ENCODE results near the gene TBC1D20.

TBC1D20 gene

DNA sequence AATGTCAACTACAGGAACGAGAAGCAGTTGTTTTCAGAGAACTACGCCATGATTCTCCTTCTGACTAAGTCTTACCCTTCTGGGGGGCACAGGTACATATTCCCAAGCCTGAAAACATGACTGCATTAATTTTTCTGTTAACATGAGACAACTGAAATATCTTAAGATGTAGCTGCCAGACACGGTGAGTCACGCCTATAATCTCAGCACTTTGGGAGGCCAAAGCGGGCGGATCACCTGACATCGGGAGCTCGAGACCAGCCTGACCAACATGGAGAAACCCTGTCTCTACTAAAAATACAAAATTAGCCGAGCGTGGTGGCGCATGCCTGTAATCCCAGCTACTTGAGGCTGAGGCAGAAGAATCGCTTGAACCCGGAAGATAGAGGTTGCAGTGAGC, 21.7 kb downstream of the TBC1D20 start:
- H3K4me3 ChIP-seq (ENCODE audit: low read depth, low read length) = no peak overlapping the region
- TF ChIP-seq, protein P1, sequence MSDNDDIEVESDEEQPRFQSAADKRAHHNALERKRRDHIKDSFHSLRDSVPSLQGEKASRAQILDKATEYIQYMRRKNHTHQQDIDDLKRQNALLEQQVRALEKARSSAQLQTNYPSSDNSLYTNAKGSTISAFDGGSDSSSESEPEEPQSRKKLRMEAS (IDR thresholded peaks at IDR 0.05; ENCODE audit: low read depth, low read length) = no peak
- TF ChIP-seq POLR2A (IDR thresholded peaks at IDR 0.05; ENCODE audit: extremely low read depth, insufficient read length) (no peak), MYC (IDR thresholded peaks at IDR 0.05; ENCODE audit: low read depth, low read length) (no peak)
- TF ChIP-seq, protein P2, sequence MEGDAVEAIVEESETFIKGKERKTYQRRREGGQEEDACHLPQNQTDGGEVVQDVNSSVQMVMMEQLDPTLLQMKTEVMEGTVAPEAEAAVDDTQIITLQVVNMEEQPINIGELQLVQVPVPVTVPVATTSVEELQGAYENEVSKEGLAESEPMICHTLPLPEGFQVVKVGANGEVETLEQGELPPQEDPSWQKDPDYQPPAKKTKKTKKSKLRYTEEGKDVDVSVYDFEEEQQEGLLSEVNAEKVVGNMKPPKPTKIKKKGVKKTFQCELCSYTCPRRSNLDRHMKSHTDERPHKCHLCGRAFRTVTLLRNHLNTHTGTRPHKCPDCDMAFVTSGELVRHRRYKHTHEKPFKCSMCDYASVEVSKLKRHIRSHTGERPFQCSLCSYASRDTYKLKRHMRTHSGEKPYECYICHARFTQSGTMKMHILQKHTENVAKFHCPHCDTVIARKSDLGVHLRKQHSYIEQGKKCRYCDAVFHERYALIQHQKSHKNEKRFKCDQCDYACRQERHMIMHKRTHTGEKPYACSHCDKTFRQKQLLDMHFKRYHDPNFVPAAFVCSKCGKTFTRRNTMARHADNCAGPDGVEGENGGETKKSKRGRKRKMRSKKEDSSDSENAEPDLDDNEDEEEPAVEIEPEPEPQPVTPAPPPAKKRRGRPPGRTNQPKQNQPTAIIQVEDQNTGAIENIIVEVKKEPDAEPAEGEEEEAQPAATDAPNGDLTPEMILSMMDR (IDR thresholded peaks at IDR 0.05; ENCODE audit: low read depth, low read length) = no peak
- no peak for DNase-seq (ENCODE audit: low read depth)

DNA sequence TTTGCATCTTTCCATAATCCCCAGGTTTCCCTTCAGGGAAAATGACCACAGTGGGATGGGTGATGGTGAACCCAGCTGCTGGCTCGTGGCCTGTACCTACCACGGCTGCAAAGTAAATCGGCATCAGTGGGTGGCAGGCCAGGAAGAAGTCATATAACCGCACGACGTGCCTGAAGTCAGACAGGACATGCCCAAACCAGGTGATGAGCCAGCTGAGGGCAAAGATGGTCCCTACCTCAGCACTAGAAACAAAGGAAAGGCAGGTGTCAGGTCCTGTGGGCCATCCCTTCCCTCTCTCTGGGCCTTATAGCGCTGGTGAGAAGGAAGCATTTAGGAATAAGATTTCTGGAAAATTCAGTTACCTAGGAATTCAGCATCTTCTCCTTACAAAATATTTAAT, 22.2 kb downstream of the TBC1D20 start:
- no peak overlapping the region for H3K4me3 ChIP-seq (ENCODE audit: low read depth, low read length)
- TF ChIP-seq, protein P1 (IDR thresholded peaks at IDR 0.05; ENCODE audit: low read depth, low read length) = no peak
- TF ChIP-seq, protein P2 (IDR thresholded peaks at IDR 0.05; ENCODE audit: low read depth, low read length) = no peak
- TF ChIP-seq MYC (IDR thresholded peaks at IDR 0.05; ENCODE audit: low read depth, low read length) = no peak
- no peak for TF ChIP-seq POLR2A (IDR thresholded peaks at IDR 0.05; ENCODE audit: extremely low read depth, insufficient read length)
- no peak for DNase-seq (ENCODE audit: low read depth)

DNA sequence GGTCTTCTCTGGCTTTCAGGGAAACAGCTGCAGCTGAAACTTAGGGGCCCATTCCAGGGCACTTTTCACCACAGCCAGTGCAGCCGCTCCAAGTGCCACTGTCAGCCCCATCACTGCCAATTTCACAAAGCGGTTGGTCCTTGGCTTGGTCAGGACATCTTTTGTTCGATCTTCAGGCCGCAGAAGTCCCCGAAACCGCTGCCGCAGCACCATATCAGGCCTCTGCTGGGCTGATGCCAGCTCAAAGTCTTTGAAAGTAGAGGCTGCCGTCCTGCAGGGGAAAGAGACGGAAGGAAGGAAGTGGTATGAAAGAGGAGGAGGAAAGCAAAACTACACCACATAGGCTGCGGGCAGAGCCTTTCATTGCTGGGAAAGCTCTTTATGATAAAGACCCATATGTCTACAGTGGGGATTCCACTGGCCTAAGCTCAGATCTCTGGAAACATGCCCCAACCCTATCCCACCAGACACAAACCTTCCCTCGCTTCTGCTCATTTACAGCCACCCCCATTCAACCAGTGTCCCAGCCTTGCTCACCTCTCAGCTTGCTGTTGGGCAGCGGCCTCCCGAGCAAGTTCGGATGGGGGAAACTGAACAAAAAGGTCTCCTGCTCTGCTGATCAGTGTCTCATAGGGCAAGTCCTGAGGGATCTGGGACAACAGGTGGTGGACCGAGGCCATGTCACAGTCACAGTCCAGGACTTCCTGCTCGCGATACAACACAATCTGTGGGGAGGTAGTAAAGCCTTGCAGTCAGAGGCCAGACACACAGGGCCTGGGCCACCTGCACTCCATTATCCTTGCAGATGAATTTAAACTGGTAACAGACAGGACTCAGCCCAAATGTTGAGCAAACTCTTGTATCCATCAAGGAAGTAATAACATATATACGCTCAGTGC, 23.5 kb downstream of the TBC1D20 start:
- DNase-seq (ENCODE audit: low read depth) = no peak
- TF ChIP-seq, protein P1 (IDR thresholded peaks at IDR 0.05; ENCODE audit: low read depth, low read length) = no peak
- TF ChIP-seq MYC (IDR thresholded peaks at IDR 0.05; ENCODE audit: low read depth, low read length) = no peak
- no peak for TF ChIP-seq POLR2A (IDR thresholded peaks at IDR 0.05; ENCODE audit: extremely low read depth, insufficient read length)
- TF ChIP-seq, protein P2 (IDR thresholded peaks at IDR 0.05; ENCODE audit: low read depth, low read length) = no peak
- no peak overlapping the region for H3K4me3 ChIP-seq (ENCODE audit: low read depth, low read length)

DNA sequence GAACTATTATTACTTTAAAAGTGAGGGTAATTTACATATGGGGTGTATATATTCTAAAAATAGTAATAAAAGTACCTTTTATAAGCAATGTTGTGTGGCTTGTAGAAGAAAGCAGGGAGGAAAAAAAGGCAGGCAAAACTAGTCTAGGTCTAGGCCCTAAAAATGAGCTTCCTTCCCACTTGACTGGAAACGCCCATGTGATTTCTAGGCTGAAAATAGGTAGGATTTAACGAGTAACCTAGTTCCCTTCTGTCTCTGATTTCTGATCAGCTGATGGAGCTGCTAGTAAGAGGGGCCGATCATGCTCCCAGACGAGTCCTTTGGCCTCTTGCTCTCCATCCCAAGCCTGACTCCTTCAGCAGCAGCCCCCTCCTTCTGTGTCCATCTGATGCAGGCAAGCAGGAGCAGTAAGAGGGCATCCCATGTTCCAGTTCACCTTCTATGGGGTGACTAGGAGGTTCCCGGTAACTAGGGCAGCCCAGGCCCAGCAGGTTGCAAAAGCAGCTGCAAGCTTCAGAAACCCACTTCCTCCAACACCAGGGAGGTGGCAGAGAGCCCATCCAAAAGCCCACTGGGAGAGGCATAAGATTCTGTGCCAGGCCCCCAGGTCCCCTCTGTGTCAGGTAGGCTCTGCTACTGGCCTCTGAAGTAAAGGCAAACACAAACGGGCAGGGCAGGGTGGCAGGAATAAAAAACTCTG, 24.4 kb downstream of the TBC1D20 start:
- no peak overlapping the region for H3K4me3 ChIP-seq (ENCODE audit: low read depth, low read length)
- no peak for DNase-seq (ENCODE audit: low read depth)
- TF ChIP-seq, protein P1 (IDR thresholded peaks at IDR 0.05; ENCODE audit: low read depth, low read length) = no peak
- TF ChIP-seq, protein P2 (IDR thresholded peaks at IDR 0.05; ENCODE audit: low read depth, low read length) = no peak

DNA sequence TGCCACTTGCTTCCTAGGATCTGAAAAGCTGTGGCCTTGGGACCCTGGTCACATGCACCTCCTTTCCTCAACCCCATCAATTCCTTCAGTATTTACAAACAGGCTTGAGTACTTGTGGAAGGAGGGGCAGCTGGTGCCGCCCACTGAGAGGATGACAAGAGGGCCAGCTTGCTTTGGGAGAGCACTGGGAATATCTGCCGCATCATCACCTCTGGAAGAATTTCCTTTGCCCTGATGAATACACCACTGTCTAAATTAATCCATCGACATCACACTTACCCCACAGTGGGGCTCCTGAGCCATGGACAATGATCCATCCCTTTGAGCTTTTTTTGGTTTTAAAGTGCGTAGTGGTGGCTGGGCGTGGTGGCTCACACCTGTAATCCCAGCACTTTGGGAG, 25.9 kb downstream of the TBC1D20 start:
- H3K4me3 ChIP-seq (ENCODE audit: low read depth, low read length) = no peak overlapping the region
- TF ChIP-seq MYC (IDR thresholded peaks at IDR 0.05; ENCODE audit: low read depth, low read length) (no peak), POLR2A (IDR thresholded peaks at IDR 0.05; ENCODE audit: extremely low read depth, insufficient read length) (no peak)
- TF ChIP-seq, protein P2 (IDR thresholded peaks at IDR 0.05; ENCODE audit: low read depth, low read length) = no peak
- TF ChIP-seq, protein P1 (IDR thresholded peaks at IDR 0.05; ENCODE audit: low read depth, low read length) = no peak

More for the DNA sequence above, 25.9 kb downstream of the TBC1D20 start:
- DNase-seq (ENCODE audit: low read depth) = no peak
